IMR-90 (cell line): Measurements from ENCODE around the gene TEX48. TPM values are rescaled to one million over a fixed set of nuclear protein-coding genes. Genes with fewer than 3 reads are reported as not detected.

Experiments
- ATAC-seq: fragments of 200-7000 bp; cut with Tn5 transposase; 2 replicates; pipeline ENCODE4 v1.9.1; 2020; ENCODE audit warnings: low read depth, mild to moderate bottlenecking, moderate library complexity
- BruUV-seq: library from RNA; stranded (reverse); fragments of 400-500 nt; replicated peaks from 2 replicates; lab custom pipeline; 2021; lab: Mats Ljungman, UMichigan
- CTCF ChIA-PET: fragments of 300-600 bp; formaldehyde crosslinking; extraction: SDS; loops from one replicate; lab custom pipeline; 2021; ENCODE audit warnings: antibody characterized with exemption; lab: Yijun Ruan, JAX
- POLR2A ChIA-PET: fragments of 300-600 bp; sonication (Branson Sonifier 250); formaldehyde crosslinking; loops from one replicate; lab custom pipeline; 2022; ENCODE audit warnings: antibody characterized with exemption; ENCODE audit not compliant: unreplicated experiment; lab: Charles Lee
- DNase-seq: peaks from one replicate; pipeline ENCODE4 v3.0.0; 2013
- H2AFZ ChIP-seq: replicated peaks from 2 replicates; pipeline ENCODE3; 2013; ENCODE audit warnings: low read length, mild to moderate bottlenecking; ENCODE audit not compliant: poor library complexity
- H2AK5ac ChIP-seq: 2 replicates; pipeline ENCODE4 v1.6.1; 2013; ENCODE audit warnings: low read depth, low read length, inconsistent platforms
- H2AK9ac ChIP-seq: replicated peaks from 2 replicates; pipeline ENCODE3; 2013; ENCODE audit warnings: mild to moderate bottlenecking, low read depth, low read length, moderate library complexity; ENCODE audit not compliant: poor library complexity
- H2BK120ac ChIP-seq: 2 replicates; pipeline ENCODE4 v1.6.1; 2013; ENCODE audit warnings: low read depth, low read length, inconsistent platforms
- H2BK15ac ChIP-seq: 3 replicates; pipeline ENCODE4 v1.6.1; 2013; ENCODE audit warnings: low read depth, low read length, inconsistent platforms
- H2BK20ac ChIP-seq: 2 replicates; pipeline ENCODE4 v1.6.1; 2013; ENCODE audit warnings: low read depth, mild to moderate bottlenecking, inconsistent platforms, low read length, moderate library complexity
- H2BK5ac ChIP-seq: 2 replicates; pipeline ENCODE4 v1.6.1; 2013; ENCODE audit warnings: mild to moderate bottlenecking, low read depth, low read length, inconsistent platforms; ENCODE audit not compliant: poor library complexity, severe bottlenecking
- H3K14ac ChIP-seq: replicated peaks from 2 replicates; pipeline ENCODE4 v1.6.1; 2013; ENCODE audit warnings: low read depth, low read length, inconsistent platforms
- H3K18ac ChIP-seq: 2 replicates; pipeline ENCODE4 v1.6.1; 2013; ENCODE audit warnings: low read depth, low read length, control low read depth
- H3K23ac ChIP-seq: 2 replicates; pipeline ENCODE4 v1.6.1; 2013; ENCODE audit warnings: low read depth, low read length, inconsistent platforms
- H3K27ac ChIP-seq: 2 replicates; pipeline ENCODE4 v1.5.1; 2013; ENCODE audit warnings: mild to moderate bottlenecking, control low read depth, low read length; ENCODE audit not compliant: insufficient read depth
- H3K27me3 ChIP-seq: 2 replicates; pipeline ENCODE4 v1.6.1; 2013; ENCODE audit warnings: low read length; ENCODE audit not compliant: control insufficient read depth, insufficient read depth
- H3K36me3 ChIP-seq: 2 replicates; pipeline ENCODE4 v1.6.1; 2013; ENCODE audit warnings: low read length, mixed read lengths; ENCODE audit not compliant: control insufficient read depth, insufficient read depth
- H3K4ac ChIP-seq: 2 replicates; pipeline ENCODE4 v1.6.1; 2013; ENCODE audit warnings: low read depth, low read length, inconsistent platforms
- H3K4me1 ChIP-seq: 2 replicates; pipeline ENCODE4 v1.6.1; 2013; ENCODE audit warnings: low read length, mixed read lengths; ENCODE audit not compliant: control insufficient read depth, insufficient read depth
- H3K4me2 ChIP-seq: 2 replicates; pipeline ENCODE4 v1.6.1; 2013; ENCODE audit warnings: low read depth, mild to moderate bottlenecking, control low read depth, low read length, moderate library complexity
- H3K4me3 ChIP-seq: 2 replicates; pipeline ENCODE4 v1.5.1; 2013; ENCODE audit warnings: low read depth, mild to moderate bottlenecking, control low read depth, low read length, moderate library complexity; ENCODE audit not compliant: insufficient read depth
- H3K56ac ChIP-seq: 2 replicates; pipeline ENCODE4 v1.6.1; 2013; ENCODE audit warnings: low read length, inconsistent platforms; ENCODE audit not compliant: insufficient read depth; ENCODE audit errors: extremely low read depth
- H3K79me1 ChIP-seq, 2 experiments: 2 replicates each; pipeline ENCODE4 v1.6.1; 2013; ENCODE audit warnings: low read length in 2 of 2, inconsistent platforms in 1 of 2, low read depth in 1 of 2
- H3K9ac ChIP-seq: 2 replicates; pipeline ENCODE4 v1.6.1; 2013; ENCODE audit warnings: low read depth, low read length, control low read depth
- H3K9me1 ChIP-seq: 2 replicates; pipeline ENCODE4 v1.6.1; 2013; ENCODE audit warnings: low read length, inconsistent platforms; ENCODE audit not compliant: insufficient read depth
- H3K9me3 ChIP-seq: 2 replicates; pipeline ENCODE4 v1.6.1; 2013; ENCODE audit warnings: low read length; ENCODE audit not compliant: control insufficient read depth, insufficient read depth
- H4K20me1 ChIP-seq: 2 replicates; pipeline ENCODE4 v1.6.1; 2013; ENCODE audit warnings: low read length, inconsistent platforms; ENCODE audit not compliant: insufficient read depth
- H4K5ac ChIP-seq: 2 replicates; pipeline ENCODE4 v1.6.1; 2013; ENCODE audit warnings: mild to moderate bottlenecking, low read depth, low read length, control low read depth
- H4K8ac ChIP-seq, 2 experiments: 2 replicates each; pipeline ENCODE4 v1.6.1; 2013; ENCODE audit warnings: low read depth in 2 of 2, low read length in 2 of 2, control low read depth in 1 of 2, inconsistent platforms in 1 of 2
- H4K91ac ChIP-seq: 2 replicates; pipeline ENCODE4 v1.6.1; 2013; ENCODE audit warnings: low read depth, low read length, inconsistent platforms; ENCODE audit not compliant: insufficient read depth
- MXI1 ChIP-seq: IDR thresholded peaks from 2 replicates; pipeline ENCODE4 v1.6.1; 2012; ENCODE audit warnings: low read depth, mild to moderate bottlenecking, low read length, moderate library complexity, borderline replicate concordance
- WGBS, 2 experiments: methylation state at CpG; one replicate each; pipeline versions ENCODE4 v1.1.5 to v1.1.7; 2013; ENCODE audit warnings: missing lambda C conversion rate in 2 of 2; ENCODE audit not compliant: insufficient read length in 1 of 2; ENCODE audit errors: extremely low coverage in 2 of 2; 5-methylcytosine and 5-hydroxymethylcytosine counted together
- dilution Hi-C: fragments of 300-500 bp; cut with HindIII; formaldehyde crosslinking; loops from one replicate; pipeline ENCODE4 v1.14.3; 2018; ENCODE audit warnings: low sequenced_read_pairs; ENCODE audit not compliant: unreplicated experiment
- in situ Hi-C: fragments of 300-500 bp; cut with MboI; formaldehyde crosslinking; loops from 3 replicates; pipeline ENCODE4 v1.14.3; 2019; ENCODE audit warnings: low sequenced_read_pairs, inconsistent platforms, mixed read lengths
- intact Hi-C: fragments of 100-400 bp; cut with micrococcal nuclease; formaldehyde crosslinking; loops from 2 replicates; pipeline ENCODE4 v1.10.0; 2022
- polyA plus RNA-seq, 3 experiments: library from polyadenylated mRNA; depleted of rRNA; stranded (reverse); fragments of >200 nt; gene quantifications; 2 replicates each; pipeline ENCODE4 v1.2.3, GENCODE V29; 2012; ENCODE audit warnings: low replicate concordance in 1 of 3
- total RNA-seq: library from RNA; depleted of rRNA; stranded (reverse); fragments of >200 nt; gene quantifications from 2 replicates; pipeline ENCODE4 v1.2.3, GENCODE V29; 2012
- TF ChIP-seq, protein P1 (sequence below): conservative IDR thresholded peaks from 2 replicates; pipeline ENCODE4 v1.5.1; 2012; ENCODE audit warnings: mild to moderate bottlenecking, low read depth, low read length, improper control_type of control experiment

Gene TEX48
- total and polyA plus RNA-seq, 2 of the 4 experiments (the other 2 are of a cell fraction): not detected

DNA sequence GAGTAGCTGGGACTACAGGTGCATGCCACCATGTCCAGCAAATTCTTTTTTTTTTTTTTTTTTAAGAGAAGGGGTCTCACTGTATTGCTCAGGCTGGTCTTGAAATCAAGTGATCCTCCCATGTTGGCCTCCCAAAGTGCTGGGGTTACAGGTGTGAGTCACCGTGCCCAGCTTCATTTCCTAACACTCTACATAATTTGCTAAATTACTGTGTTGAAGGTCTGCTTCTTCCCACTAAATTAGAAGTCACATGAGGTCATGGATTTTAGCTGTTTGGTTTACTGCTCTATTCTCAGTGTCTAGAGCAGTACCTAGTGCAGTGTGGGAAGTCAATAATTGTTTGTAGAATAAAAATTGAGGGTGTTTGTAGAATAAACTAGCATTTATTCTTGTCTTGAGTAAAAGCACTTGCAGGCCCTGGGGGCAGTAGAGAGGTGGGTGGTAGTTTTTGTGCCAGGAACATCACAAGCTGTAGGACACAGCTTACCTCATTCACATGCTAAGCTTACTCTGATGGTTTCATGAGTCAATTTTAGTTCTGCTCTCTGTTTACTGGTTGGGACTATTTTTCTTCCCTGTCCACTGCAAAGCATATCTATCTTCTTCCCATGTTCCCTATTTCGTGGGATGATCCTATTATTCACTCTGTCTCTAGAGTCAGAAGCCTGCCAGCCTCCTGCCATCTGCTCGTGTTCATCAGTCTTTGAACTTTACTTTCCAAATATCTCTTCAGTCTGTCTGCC is 7.0 kb downstream of the TEX48 start:
- Histone ChIP-seq H3K27ac (no peak overlapping the region), H3K9ac (no peak overlapping the region), H3K4me3 (no peak overlapping the region), H3K36me3 (no peaks in the 10 kb centered on the region), H3K56ac (no peak overlapping the region), H2AK5ac (peak overlapping the region; percentile 94), H2BK5ac (peak overlapping the region; percentile 21), H2BK120ac (peak overlapping the region; percentile 74; the same call in 1 of the 2 replicates), H4K20me1 (no peaks in the 10 kb centered on the region), H3K79me1 (no peaks in the 10 kb centered on the region), H3K23ac (no peak overlapping the region), H2BK20ac (peak overlapping the region; percentile 86), H3K9me3 (no peaks in the 10 kb centered on the region), H3K9me1 (peaks cover 7% of the 10 kb centered on the region), H3K27me3 (peaks cover 2% of the 10 kb centered on the region; the same call in 1 of the 2 replicates), H3K4me1 (peaks cover 12% of the 10 kb centered on the region), H3K18ac (peak overlapping the region; percentile 31; the same call in 1 of the 2 replicates), H3K14ac (peak overlapping the region; percentile 10; the same call in 1 of the 2 replicates), H3K4ac (peak overlapping the region; percentile 18), H4K8ac (peak overlapping the region; percentile 19 to 32; a peak in 1 of 4 replicates), H2BK15ac (peak overlapping the region; percentile 83; the same call in 2 of the 3 replicates), H2AFZ (no peak overlapping the region), H4K5ac (peak overlapping the region; percentile 31; the same call in 1 of the 2 replicates), H4K91ac (peak overlapping the region; percentile 27), H2AK9ac (no peak overlapping the region), H3K4me2 (no peak overlapping the region)
- ChIA-PET CTCF (interaction anchor here (0.6 to 1.0 kb wide), 2 partner anchors 13 to 1459 kb away, joined by 3 to 9 read pairs; no protein-coding TSS in a partner anchor), POLR2A (interaction anchor here (0.6 kb wide), 1 partner anchor 277 kb away, joined by 3 read pairs; no protein-coding TSS in a partner anchor)
- no TSS peak for BruUV-seq
- TF ChIP-seq, protein P1, sequence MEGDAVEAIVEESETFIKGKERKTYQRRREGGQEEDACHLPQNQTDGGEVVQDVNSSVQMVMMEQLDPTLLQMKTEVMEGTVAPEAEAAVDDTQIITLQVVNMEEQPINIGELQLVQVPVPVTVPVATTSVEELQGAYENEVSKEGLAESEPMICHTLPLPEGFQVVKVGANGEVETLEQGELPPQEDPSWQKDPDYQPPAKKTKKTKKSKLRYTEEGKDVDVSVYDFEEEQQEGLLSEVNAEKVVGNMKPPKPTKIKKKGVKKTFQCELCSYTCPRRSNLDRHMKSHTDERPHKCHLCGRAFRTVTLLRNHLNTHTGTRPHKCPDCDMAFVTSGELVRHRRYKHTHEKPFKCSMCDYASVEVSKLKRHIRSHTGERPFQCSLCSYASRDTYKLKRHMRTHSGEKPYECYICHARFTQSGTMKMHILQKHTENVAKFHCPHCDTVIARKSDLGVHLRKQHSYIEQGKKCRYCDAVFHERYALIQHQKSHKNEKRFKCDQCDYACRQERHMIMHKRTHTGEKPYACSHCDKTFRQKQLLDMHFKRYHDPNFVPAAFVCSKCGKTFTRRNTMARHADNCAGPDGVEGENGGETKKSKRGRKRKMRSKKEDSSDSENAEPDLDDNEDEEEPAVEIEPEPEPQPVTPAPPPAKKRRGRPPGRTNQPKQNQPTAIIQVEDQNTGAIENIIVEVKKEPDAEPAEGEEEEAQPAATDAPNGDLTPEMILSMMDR: 0 out of 2 replicates have a peak, but pooled peaks have one; percentile 7
- no peak for TF ChIP-seq MXI1
- ATAC-seq: no peak
- dilution Hi-C loops (no loop called here), intact Hi-C loops (loop anchor here (5.0 kb wide), 1 partner anchor 47 kb away; no protein-coding TSS in a partner anchor), in situ Hi-C loops (loop anchor here (5.0 kb wide), 1 partner anchor 227 kb away; no protein-coding TSS in a partner anchor)
- WGBS, 2 experiments: no CpG with 5 or more reads among the region's 3 CpGs
- DNase-seq: peak; percentile 61
